GM12873 (cell line): ENCODE measurements around the gene ATP6V0B.

Source experiments
- CTCF ChIP-seq: IDR thresholded peaks from 2 replicates; pipeline ENCODE4 v1.5.1; 2012; ENCODE audit warnings: low read depth, mild to moderate bottlenecking, moderate library complexity, low read length, control low read depth; ENCODE audit not compliant: insufficient read depth; ENCODE audit errors: missing control alignments

ATP6V0B gene

GRCh38 chr1:43979261-43979527 lies 4.4 kb downstream of the ATP6V0B start:
- TF ChIP-seq CTCF, result no peak

- no peak for TF ChIP-seq CTCF
Measured at GRCh38 chr1:43979528-43980254, 4.9 kb downstream of the ATP6V0B start.

GRCh38 chr1:43980255-43981134 lies 5.7 kb downstream of the ATP6V0B start:
- no peak for TF ChIP-seq CTCF

GRCh38 chr1:43981135-43981491 lies 6.4 kb downstream of the ATP6V0B start:
- no peak for TF ChIP-seq CTCF

DNA sequence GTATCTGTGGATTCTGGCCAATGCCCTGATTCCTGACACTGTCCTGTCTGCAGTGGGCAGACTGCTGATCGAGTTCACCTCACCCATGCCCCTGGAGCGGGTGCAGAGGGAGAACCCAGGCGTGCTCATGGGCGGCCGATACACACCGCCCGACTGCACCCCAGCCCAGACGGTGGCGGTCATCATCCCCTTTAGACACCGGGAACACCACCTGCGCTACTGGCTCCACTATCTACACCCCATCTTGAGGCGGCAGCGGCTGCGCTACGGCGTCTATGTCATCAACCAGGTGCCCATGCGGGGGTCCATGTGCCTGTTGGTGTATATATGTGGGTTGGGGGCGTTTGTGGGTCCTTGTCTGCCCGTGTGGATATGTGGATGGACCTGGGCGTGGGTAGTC lies 6.9 kb downstream of the ATP6V0B start:
- no peak for TF ChIP-seq CTCF

DNA sequence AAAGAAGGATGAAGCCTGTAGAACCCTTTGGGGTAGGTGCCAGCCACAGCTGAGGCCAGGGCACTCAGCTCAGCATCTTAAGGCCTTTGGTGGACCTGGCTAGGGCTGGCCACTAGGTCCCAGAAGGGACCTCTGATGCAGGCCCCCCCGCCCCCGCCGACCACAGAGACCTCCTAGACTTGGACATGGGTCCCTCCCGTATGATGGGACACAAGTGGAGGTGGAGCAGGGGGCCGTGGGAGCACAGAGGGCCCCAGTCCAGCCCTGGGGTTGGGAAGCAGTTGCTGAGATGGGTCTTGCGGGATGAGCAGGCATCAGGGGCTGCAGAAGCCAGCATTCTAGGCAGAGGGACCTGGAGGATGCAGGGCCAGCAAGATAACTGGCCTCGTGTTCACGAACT lies 7.5 kb downstream of the ATP6V0B start:
- no peak for TF ChIP-seq CTCF

- no peak for TF ChIP-seq CTCF
Measured at GRCh38 chr1:43982808-43983207, 8.0 kb downstream of the ATP6V0B start.
